ENCODE measurements around the gene CHST11.

CHST11 gene

DNA sequence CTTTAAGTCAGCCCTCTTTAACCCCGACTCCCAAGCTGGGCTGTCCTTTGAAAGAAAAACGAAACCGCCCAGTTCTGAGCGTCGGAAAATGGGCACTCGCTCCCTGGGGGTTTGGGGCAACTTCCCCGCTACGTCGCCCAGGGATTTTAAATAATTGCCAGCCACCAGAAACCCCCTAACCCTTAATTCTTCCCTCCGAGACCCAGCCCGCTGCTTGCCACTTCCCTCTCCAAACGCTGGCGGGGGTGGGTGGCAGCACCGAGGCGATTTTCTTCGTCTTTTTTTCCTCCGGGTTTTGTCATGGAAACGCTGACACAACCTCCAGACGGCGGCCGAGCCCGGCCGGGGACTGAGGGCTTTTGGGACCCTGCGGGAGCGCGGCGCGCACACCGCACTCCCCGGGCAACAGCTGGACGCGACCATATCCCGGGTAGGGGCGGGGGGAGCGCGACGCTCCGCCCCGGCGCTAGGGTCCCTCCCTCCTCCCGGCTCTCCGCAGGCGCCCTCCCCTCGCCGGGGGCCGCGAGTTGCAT, at the start of gene CHST11:
CHST11 (plus strand) TSS at position 532 of the 533 bp plus-strand sequence.
- peak; percentile 56 to 65 (median 60) for DNase-seq (ENCODE audit: low read depth in 3 of 3)

DNA sequence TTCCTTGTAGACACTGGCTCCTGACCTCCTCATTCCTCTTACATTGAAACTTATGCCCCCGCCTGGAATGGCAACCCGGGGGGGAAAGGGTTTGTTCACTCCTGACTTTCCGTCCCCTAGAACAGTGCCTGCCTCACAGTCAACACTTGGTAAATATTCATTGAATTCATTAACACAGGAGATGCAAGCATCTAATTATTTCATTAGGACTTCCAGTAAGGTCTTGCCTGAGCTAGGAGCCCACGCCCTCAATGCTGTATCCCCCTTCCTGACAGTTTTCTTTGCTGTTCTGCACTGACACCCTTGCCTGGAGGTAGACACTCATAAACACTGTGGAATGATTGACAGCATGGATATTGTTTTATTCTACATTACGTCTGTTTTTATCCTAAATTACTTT, 49.3 kb upstream of the CHST11 start:
- DNase-seq (ENCODE audit: low read depth in 3 of 3) = no peak

DNA sequence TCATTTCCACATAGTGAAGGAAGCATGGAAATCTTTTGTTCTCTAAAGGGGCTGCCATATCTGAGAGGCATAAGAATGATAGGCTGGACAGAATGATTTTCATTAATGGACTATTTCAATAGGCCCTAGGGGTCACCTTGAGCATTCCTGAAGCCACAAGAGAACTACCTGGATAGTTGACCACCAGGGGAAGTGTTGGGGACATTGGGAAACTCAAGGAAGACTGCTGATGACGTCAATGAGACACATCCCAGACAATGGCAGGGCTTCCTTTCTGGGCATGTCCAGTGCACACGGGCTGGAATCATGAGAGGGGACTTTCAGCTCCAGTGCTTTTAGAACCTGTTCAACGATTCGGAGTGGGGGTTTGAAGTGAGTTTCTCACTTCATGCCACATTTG, 48.8 kb upstream of the CHST11 start:
- no peak for DNase-seq (ENCODE audit: low read depth in 3 of 3)

DNA sequence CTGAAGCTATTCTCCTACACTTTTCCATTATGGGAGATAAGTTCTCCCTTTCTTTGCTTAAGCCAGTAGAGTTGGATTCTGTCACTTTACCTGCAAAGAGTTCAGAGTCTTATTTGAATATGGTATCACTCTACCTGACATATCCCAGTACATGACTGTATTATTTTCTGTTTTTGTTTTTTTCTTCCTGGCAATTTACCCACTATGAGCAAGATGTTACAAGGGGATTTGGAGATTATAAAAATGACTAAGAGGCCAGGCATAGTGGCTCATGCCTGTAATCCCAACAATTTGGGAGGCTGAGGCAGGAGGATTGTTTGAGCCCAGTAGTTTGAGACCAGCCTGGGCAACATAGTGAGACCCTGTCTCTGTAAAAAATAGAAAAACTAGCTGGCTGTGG, 46.4 kb upstream of the CHST11 start:
- no peak for DNase-seq (ENCODE audit: low read depth in 3 of 3)

DNA sequence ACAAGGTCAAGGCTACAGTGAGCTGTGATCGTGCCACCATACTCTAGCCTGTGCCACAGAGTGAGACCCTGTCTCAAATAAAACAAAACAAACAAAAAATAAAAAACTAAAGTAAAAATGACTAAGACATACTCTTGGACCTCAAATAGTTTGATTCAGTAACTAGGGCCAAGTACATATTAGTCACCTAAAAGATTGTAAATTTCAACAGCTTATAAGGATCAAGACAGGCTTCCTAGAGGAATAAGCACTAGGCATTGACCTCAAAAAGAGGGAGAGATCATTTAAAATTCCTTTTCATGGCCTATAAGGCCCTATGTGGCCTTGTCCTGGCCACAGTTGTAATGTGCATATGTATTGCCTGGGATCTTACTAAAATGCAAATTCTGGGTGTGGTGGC, 46.0 kb upstream of the CHST11 start:
- DNase-seq (ENCODE audit: low read depth in 3 of 3) = no peak

DNA sequence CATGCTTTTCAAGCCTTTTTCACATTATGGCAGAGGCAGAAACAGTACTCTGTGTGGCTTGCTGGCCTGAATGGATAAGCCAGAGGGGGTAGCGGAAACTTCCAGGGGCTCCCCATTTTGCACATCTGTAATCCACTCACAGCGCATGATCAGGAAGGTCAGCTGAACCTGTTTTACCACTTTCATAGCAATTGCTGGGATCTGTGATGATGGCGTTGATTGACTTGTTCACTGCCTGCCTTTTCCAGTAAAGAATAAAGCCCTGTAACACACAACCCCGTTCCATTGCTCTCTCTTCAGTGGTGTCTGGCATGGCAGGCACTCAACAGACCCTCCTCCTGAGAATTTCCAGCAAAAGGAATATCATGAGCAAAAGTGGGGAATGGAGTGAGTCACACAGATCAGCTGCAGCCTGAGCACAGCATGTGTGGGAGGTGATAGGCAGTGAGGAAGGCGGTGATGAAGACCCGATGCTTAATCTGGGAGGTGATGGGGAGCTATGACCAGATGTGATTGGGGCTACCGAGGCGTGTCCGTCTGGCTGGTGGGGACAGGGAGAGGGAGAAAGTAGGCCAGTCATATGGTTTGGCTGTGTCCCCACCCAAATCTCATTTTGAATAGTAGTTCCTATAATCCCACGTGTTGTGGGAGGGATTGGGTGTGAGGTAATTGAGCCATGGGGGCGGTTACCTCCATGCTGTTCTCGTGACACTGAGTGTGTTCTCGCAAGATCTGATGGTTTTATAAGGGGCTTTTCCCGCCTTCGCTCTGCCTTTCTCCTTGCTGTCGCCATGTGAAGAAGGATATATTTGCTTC, 44.7 kb upstream of the CHST11 start:
- no peak for DNase-seq (ENCODE audit: low read depth in 3 of 3)

DNA sequence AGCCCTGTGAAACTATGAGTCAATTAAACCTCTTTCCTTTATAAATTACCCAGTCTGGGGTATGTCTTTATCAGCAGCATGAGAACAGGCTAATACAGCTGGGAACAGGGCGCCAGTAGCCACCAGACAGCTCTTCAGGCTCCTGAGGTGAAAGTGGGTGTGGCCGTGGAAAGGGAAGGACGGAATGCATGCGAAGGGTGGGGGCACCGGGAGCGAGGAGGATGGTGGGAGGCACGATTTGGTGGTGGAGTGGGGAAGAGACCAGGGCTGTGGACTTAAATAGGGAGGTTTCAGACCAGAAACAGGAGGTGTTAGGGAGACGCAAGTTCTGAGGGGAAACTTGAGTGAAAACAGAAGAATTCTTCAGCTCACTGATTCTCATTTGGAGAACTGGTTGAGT, 44.1 kb upstream of the CHST11 start:
- DNase-seq (ENCODE audit: low read depth in 3 of 3) = no peak

DNA sequence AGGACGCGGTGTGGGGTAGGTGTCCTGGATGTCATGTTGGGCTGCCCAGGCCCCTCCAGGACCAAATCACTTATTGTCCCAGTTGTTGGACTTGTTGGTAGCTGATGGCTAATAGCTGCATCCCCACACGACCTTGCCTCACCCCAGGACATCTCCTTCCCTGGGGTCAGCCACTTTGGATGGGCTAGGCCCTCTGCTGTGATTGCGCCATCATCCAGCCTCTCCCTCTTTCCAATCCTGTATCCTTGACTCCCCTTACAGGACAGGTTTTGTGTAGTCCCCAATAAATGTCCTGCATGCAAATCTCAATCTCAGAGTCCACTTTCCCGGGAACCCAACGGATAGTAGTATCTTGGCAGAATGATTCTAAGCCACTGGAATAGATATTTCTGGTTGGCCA, 43.4 kb upstream of the CHST11 start:
- no peak for DNase-seq (ENCODE audit: low read depth in 3 of 3)

DNA sequence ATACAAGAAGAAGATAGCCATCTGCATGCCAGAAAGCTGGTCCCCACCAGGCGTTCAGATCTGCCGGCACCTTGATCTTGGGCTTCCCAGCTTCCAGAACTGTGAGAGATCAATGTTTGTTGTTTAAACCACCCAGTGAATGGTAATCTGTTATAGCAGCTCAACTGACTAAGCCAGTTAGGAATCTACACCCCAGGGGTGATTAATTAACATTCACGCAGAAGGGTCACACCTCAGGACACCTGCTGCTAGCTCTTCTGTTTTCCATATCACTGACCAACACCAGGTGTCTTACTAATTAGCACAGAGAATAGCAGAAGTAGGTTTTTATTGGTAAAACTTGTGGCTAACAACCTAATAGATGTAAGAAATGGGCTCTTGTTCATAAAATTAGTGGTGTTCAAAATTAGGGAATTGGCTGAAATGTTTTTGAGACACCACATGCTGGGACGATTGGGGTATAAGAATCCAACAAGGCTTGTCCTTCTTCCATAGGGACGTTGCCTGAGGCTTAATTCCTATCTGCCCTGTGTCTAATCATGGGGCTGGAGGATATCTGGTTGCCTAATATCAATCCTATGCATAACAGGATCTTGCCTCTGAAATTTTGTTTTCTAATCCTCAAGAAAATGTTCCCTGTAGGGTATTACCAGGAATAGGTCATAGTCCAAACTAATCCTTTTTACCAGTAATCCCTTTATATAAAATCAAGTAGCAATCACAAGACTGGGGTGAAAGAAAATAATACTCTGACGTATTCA, 42.0 kb upstream of the CHST11 start:
- DNase-seq (ENCODE audit: low read depth in 3 of 3) = no peak

DNA sequence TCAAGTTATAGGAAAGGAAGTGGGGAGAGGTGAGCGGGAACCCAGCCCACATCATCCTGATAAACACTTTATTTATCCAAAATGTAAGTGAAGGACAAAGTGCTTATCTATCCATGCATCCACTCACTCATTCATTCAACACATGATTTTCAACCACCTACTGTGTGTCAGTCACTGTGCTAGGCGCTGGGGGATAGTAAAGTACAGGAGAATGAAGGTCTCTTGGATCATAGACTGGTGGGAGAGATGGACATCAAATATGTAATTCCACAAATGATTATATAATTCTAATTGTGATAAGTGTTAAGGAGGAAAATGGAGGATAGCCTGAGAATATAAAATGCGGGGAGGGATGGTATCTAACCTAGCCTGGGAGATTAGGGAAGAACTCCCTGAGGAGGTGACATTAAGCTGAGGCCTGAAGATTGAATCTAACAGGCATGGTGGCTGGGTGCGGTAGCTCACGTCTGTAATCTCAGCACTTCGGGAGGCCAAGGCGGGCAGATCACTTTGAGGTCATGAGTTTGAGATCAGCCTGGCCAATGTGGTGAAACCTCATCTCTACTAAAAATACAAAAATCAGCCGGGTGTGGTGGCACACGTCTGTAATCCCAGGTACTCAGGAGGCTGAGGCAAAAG, 41.3 kb upstream of the CHST11 start:
- no peak for DNase-seq (ENCODE audit: low read depth in 3 of 3)

DNA sequence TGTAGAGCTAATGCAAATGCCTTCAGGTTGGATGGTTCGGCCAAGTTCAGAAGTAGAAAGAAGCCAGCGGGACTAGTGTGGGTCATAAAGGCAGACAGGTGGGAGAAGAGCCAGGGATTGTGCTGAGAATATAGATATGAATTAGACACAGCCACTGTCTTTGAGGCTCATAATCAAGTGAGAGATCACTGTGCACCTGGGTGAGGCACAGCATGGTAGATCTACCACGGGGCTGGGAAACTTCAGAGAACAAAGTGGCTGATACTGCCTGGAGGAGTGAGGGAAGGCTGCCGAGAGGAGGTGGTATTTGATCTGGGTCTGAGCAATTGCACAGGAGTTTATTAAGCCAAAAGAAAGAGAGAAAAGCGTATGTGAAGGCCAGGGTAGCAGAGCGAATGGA, 40.6 kb upstream of the CHST11 start:
- no peak for DNase-seq (ENCODE audit: low read depth in 3 of 3)

DNA sequence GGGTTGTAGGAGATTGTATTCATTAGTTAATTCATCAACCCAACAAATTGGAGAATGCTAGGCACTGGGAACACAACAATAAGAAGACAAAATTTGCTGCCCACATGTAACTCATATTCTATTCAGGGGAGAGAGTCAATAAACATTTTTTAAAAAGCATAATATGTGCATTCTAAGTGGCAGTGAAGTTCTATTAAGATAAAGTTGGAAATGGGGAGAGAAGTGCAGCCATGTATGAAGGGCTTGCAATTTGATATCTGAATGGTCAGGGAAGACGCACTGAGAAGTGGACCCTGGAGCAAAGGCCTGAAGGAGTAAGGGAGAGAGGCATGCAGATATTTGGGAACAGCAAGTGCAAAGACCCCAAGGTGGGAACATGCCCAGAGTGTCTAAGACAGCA, 40.2 kb upstream of the CHST11 start:
- no peak for DNase-seq (ENCODE audit: low read depth in 3 of 3)

DNA sequence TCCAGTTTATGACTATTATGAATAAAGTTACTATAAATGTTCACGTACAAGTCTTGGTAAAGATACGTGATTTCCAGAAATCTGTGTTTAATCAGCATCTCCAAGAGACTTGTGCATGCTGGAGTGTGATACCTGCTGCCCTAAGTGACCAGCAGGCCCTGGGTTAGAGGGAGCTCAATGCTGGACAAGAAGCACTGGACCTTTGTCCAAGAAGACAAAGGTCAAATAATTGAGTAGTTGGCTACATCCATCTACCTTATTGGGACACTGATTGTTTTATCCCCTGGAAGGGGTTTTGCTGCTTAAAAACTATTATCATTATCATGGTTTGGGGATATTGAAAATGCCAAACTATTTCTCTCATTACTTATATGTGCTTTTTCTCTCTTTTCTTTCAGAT, 37.0 kb upstream of the CHST11 start:
- no peak for DNase-seq (ENCODE audit: low read depth in 3 of 3)

DNA sequence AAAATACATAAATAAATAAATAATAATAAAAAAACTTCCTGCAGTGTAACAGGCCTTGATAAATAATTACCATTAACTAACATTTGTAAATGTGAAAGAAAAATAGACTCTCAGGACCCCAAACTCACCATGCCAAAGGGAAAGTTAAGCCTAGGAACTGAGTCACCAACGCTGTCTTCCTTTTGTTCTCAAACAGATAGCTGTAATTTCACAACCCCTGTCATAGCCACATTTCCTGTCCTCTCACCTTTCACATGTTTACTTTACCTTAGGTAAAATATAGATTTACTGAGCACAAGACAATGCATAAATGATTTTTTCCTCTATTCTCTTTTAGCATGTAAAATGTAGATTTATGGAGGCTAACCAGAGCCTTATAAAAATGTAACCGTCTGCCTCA, 35.9 kb upstream of the CHST11 start:
- no peak for DNase-seq (ENCODE audit: low read depth in 3 of 3)

DNA sequence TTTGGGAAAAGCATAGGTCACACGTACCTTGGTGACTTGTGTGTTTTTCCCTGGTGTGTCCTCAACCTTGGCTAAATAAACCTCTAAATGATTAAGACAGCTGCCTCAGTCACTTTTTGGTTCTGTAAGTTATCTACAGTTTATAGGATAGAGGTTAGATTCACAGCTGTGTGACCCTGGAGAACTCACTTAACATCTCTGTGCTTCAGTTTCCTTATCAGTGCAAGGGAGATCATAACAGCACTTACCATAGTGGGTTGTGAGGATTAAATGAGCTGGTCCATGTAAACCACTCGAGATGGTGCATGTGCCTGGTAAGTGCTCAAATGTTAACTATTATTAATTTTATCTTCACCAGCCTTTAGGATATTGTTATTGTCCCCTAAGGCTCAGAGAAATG, 35.4 kb upstream of the CHST11 start:
- no peak for DNase-seq (ENCODE audit: low read depth in 3 of 3)

DNA sequence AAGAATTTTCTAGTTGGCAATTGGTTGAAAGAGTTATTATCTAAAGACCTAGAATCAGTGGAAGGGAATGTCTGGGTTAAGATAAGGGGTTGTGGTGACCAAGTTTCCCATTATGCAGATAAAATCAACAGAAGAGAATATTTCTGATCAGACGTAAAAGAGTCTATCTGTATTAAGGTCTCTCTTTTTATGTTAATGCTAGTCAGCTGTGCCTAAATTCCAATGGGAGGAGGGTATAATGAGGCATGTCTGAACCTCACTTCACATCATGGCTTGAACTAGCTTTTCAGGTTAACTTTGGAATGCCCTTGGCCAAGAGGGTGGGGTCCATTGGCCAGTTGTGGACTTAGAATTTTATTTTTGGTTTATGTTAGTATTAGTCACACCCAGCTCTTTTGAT, 34.3 kb upstream of the CHST11 start:
- no peak for DNase-seq (ENCODE audit: low read depth in 3 of 3)

DNA sequence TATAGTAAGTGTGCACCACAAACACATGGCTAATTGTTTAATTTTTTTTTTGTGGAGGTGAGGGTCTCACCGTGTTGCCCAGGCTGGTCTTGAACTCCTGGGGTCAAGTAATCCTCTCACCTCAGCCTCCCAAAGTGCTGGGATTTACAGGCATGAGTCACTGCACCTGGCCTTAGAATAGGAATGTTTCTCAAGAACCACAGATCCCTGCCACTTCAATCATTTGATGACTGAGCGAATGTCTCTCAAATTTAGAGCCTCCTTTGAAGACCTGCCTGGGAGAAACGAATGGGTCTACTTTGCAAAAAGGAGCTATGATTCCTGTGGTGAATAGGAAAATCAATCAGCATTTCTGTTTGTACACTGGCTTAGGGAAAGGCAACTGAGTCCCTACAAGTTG, 33.5 kb upstream of the CHST11 start:
- no peak for DNase-seq (ENCODE audit: low read depth in 3 of 3)

DNA sequence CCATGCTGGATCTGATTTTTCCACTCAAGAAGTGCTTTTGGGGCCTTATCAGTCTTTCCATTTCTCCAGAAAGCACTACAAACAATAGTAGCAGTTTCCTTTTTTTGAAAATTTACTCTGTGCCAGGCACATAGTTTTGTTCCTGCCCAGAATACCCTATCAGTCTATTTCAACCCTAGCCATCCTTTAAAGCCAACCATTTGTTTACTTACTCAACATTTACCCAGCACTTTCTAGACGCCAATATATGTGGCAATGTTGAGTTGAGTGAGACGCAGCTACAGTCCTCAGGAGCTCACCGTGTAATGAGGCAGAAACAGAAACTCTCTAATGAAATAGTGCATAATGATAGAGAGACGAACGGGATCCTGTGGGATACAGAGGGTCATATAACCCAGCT, 32.9 kb upstream of the CHST11 start:
- DNase-seq (ENCODE audit: low read depth in 3 of 3) = no peak

DNA sequence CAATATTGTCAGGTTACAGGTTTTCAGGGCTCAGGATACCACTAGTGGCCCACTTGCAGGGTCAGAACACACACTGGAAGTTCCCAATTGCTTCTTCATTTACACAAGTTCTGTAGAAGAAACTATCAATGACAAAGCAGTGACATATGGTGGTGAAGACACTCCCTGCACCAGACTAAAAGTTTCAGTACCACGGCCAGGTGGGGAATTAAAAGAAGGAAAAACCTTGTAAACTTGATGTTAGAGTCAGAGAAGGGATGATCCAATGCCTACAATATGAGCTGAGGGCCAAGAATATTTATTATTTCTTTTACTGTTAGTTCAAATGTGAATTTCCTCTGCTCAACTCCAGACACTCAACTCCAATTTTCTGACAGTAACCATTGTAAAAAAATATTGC, 31.8 kb upstream of the CHST11 start:
- no peak for DNase-seq (ENCODE audit: low read depth in 3 of 3)

DNA sequence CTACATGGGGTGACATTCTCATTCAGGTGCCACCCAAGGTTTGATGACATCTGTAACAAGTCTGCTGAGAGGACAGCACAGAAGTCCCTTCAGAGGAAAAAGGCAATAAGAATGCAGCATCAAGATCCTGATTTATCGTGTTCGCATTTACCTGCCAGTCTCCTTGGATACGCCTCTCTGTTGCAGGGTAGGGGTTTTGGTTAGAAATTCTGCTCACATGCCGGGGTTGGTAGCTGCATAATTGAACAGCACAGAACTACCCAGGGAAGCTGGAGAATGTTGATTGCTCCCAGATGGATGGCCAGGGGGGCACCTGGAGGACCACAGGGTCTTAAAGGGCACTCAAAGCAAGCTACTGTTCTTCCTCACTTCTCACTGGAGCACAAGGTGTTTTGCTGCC, 31.1 kb upstream of the CHST11 start:
- DNase-seq (ENCODE audit: low read depth in 3 of 3) = no peak

DNA sequence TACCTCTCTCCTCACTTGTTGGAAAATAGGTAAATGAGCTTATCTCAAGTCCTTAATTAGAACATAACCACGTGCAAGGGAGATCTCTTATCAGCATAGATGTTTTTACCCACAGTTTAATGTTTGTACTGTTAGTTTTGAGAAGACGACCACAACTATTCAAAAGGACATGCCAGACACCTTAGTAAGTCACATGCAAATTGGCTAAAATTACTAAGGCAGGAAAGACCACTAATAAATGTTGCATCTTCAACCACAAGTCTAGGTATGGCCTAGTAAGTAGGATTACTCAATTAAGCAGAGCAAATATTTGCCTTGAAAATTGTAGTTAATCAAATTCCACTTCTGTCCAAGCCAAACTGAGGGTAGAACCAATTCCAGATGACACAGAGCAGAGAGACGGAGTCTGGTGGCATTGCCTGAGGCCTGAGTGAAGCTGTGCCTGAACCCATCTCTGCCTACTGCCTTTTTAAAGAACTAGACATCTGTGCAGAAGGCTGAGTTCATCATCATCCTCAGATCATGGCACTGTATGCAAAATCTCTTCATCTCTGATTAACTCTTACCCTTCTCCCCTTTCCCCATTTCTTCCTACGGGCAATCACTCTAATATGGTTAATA, 29.7 kb upstream of the CHST11 start:
- no peak for DNase-seq (ENCODE audit: low read depth in 3 of 3)

DNA sequence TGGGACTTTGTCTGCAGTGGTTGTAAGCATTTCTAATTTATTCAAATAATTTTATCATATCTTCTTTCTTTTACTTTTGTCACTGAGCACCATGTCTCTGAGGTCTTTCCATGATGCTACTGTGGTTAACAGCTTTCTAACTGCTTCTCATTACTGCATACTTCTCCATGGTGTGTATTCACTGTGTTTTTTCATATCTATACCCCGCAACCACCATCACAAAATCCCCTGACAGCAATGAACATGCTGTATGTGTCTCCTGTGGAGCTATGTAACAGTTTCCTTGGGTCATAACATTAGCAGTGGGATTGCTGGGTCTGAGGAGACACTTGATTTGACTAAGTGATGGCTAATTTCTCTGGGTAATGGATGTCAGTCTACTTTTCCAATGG, 29.2 kb upstream of the CHST11 start:
- DNase-seq (ENCODE audit: low read depth in 3 of 3) = no peak
